H9 (cell line): ENCODE data around the gene MOB3B. TPM values are rescaled to one million over a fixed set of nuclear protein-coding genes. Genes with fewer than 3 reads are reported as not detected.

Experiments
- DNase-seq: peaks from one replicate; pipeline ENCODE4 v3.0.0-alpha.2; 2017
- H2AFZ ChIP-seq: one replicate; pipeline ENCODE4 v1.6.1; 2013; ENCODE audit warnings: mild to moderate bottlenecking, low read length, control low read depth, moderate library complexity
- H2AK5ac ChIP-seq: 2 replicates; pipeline ENCODE4 v1.6.1; 2013; ENCODE audit warnings: low read length, control low read depth, mixed read lengths; ENCODE audit not compliant: insufficient read length
- H2BK120ac ChIP-seq: one replicate; pipeline ENCODE4 v1.6.1; 2013; ENCODE audit warnings: low read depth, mild to moderate bottlenecking, low read length, control low read depth, inconsistent platforms; ENCODE audit not compliant: poor library complexity, severe bottlenecking
- H2BK12ac ChIP-seq: 2 replicates; pipeline ENCODE4 v1.6.1; 2013; ENCODE audit warnings: low read length, control low read depth, mixed read lengths, low read depth; ENCODE audit not compliant: insufficient read length
- H2BK15ac ChIP-seq: 2 replicates; pipeline ENCODE4 v1.6.1; 2013; ENCODE audit warnings: low read depth, low read length, control low read depth
- H2BK20ac ChIP-seq: one replicate; pipeline ENCODE4 v1.6.1; 2013; ENCODE audit warnings: low read depth, mild to moderate bottlenecking, low read length, control low read depth, inconsistent platforms; ENCODE audit not compliant: poor library complexity, severe bottlenecking
- H2BK5ac ChIP-seq: 2 replicates; pipeline ENCODE4 v1.6.1; 2013; ENCODE audit warnings: low read length, control low read depth, mixed read lengths; ENCODE audit not compliant: insufficient read length
- H3K14ac ChIP-seq: 2 replicates; pipeline ENCODE4 v1.6.1; 2013; ENCODE audit warnings: low read length, control low read depth; ENCODE audit not compliant: insufficient read depth
- H3K18ac ChIP-seq: 2 replicates; pipeline ENCODE4 v1.6.1; 2013; ENCODE audit warnings: low read depth, mild to moderate bottlenecking, mixed read lengths, low read length, control low read depth; ENCODE audit not compliant: insufficient read length
- H3K23ac ChIP-seq: 2 replicates; pipeline ENCODE4 v1.6.1; 2013; ENCODE audit warnings: low read length, control low read depth, mixed read lengths, low read depth; ENCODE audit not compliant: insufficient read length
- H3K23me2 ChIP-seq: 2 replicates; pipeline ENCODE4 v1.6.1; 2013; ENCODE audit warnings: low read depth, mild to moderate bottlenecking, mixed read lengths, low read length, control low read depth; ENCODE audit not compliant: insufficient read length, poor library complexity, severe bottlenecking
- H3K27ac ChIP-seq: 2 replicates; pipeline ENCODE4 v1.5.1; 2013; ENCODE audit warnings: low read length, control low read depth, mixed read lengths, low read depth; ENCODE audit not compliant: insufficient read length
- H3K27me3 ChIP-seq: 2 replicates; pipeline ENCODE4 v1.6.1; 2013; ENCODE audit warnings: low read length, control low read depth, inconsistent platforms; ENCODE audit not compliant: insufficient read depth
- H3K4ac ChIP-seq: 2 replicates; pipeline ENCODE4 v1.6.1; 2013; ENCODE audit warnings: low read depth, mild to moderate bottlenecking, control low read depth, inconsistent platforms, low read length, moderate library complexity
- H3K4me1 ChIP-seq: 2 replicates; pipeline ENCODE4 v1.6.1; 2013; ENCODE audit warnings: low read length, control low read depth, inconsistent platforms; ENCODE audit not compliant: insufficient read depth
- H3K4me2 ChIP-seq: 2 replicates; pipeline ENCODE4 v1.6.1; 2013; ENCODE audit warnings: low read length, control low read depth, mixed read lengths; ENCODE audit not compliant: insufficient read length, insufficient read depth
- H3K56ac ChIP-seq: 2 replicates; pipeline ENCODE4 v1.6.1; 2013; ENCODE audit warnings: low read depth, mild to moderate bottlenecking, mixed read lengths, low read length, control low read depth; ENCODE audit not compliant: insufficient read length
- H3K79me1 ChIP-seq: 2 replicates; pipeline ENCODE4 v1.6.1; 2013; ENCODE audit warnings: low read depth, mild to moderate bottlenecking, moderate library complexity, low read length, control low read depth, inconsistent platforms; ENCODE audit not compliant: insufficient read depth, poor library complexity, severe bottlenecking
- H3K79me2 ChIP-seq: 2 replicates; pipeline ENCODE4 v1.6.1; 2013; ENCODE audit warnings: low read length, control low read depth, inconsistent platforms; ENCODE audit not compliant: insufficient read depth
- H3K9ac ChIP-seq: 2 replicates; pipeline ENCODE4 v1.6.1; 2013; ENCODE audit warnings: low read length, control low read depth, mixed read lengths; ENCODE audit not compliant: insufficient read length; ENCODE audit errors: extremely low read depth
- H3K9me3 ChIP-seq: one replicate; pipeline ENCODE4 v1.6.1; 2013; ENCODE audit warnings: low read depth, low read length, inconsistent platforms; ENCODE audit not compliant: control insufficient read depth
- H3T11ph ChIP-seq: one replicate; pipeline ENCODE4 v1.6.1; 2013; ENCODE audit warnings: mild to moderate bottlenecking, low read length, control low read depth, inconsistent platforms
- H4K20me1 ChIP-seq: one replicate; pipeline ENCODE4 v1.6.1; 2013; ENCODE audit not compliant: control insufficient read depth, insufficient read length, insufficient read depth
- H4K5ac ChIP-seq: 2 replicates; pipeline ENCODE4 v1.6.1; 2013; ENCODE audit warnings: low read depth, mild to moderate bottlenecking, mixed read lengths, low read length, control low read depth; ENCODE audit not compliant: insufficient read length
- H4K8ac ChIP-seq: replicated peaks from 2 replicates; pipeline ENCODE4 v1.6.1; 2013; ENCODE audit warnings: low read length, control low read depth, mixed read lengths, low read depth; ENCODE audit not compliant: insufficient read length
- H4K91ac ChIP-seq: 2 replicates; pipeline ENCODE4 v1.6.1; 2013; ENCODE audit warnings: low read depth, mild to moderate bottlenecking, moderate library complexity, mixed read lengths, low read length, control low read depth; ENCODE audit not compliant: insufficient read length
- H3K27ac Mint-ChIP-seq, 3 experiments: 2 replicates in 2 of 3; 3 replicates in 1 of 3; pipeline ENCODE4 v1.8.0; 2020 to 2021; ENCODE audit warnings: mixed read lengths in 3 of 3, mild to moderate bottlenecking in 1 of 3, moderate library complexity in 1 of 3
- H3K27me3 Mint-ChIP-seq: 2 replicates; pipeline ENCODE4 v1.8.0; 2021; ENCODE audit warnings: low read depth, mild to moderate bottlenecking, moderate library complexity, mixed read lengths
- H3K36me3 Mint-ChIP-seq, 3 experiments: 2 replicates in 2 of 3; 3 replicates in 1 of 3; pipeline ENCODE4 v1.8.0; 2020 to 2021; ENCODE audit warnings: low read depth in 3 of 3, mixed read lengths in 3 of 3; ENCODE audit not compliant: insufficient read depth in 1 of 3
- H3K4me1 Mint-ChIP-seq, 2 experiments: 2 replicates each; pipeline ENCODE4 v1.8.0; 2020; ENCODE audit warnings: mixed read lengths in 2 of 2
- H3K4me3 Mint-ChIP-seq, 2 experiments: 2 replicates in 1 of 2; 3 replicates in 1 of 2; pipeline ENCODE4 v1.8.0; 2020 to 2021; ENCODE audit warnings: mild to moderate bottlenecking in 2 of 2, mixed read lengths in 2 of 2, moderate library complexity in 1 of 2
- H3K9me3 Mint-ChIP-seq, 2 experiments: 2 replicates in 1 of 2; 3 replicates in 1 of 2; pipeline ENCODE4 v1.8.0; 2020; ENCODE audit warnings: mild to moderate bottlenecking in 2 of 2, mixed read lengths in 2 of 2, moderate library complexity in 1 of 2
- WGBS: extraction: QIAGEN DNeasy Blood & Tissue Kit; methylation state at CpG from one replicate; pipeline ENCODE4 v1.1.7; 2013; ENCODE audit warnings: missing lambda C conversion rate, low lambda C conversion rate, mixed read lengths; ENCODE audit not compliant: insufficient read length; ENCODE audit errors: extremely low coverage; 5-methylcytosine and 5-hydroxymethylcytosine counted together
- total RNA-seq: library from RNA; stranded (reverse); gene quantifications from 2 replicates; pipeline ENCODE4 v1.2.1, GENCODE V29; 2021
- TF ChIP-seq, protein P1 (sequence below): fragments of 200-600 bp; sonication (generic); conservative IDR thresholded peaks from 3 replicates; pipeline ENCODE4 v1.8.0; 2021; ENCODE audit warnings: antibody characterized with exemption, mild to moderate bottlenecking

Gene MOB3B
- total RNA-seq, 1 experiment from 2014 or later: 9.8 TPM

DNA sequence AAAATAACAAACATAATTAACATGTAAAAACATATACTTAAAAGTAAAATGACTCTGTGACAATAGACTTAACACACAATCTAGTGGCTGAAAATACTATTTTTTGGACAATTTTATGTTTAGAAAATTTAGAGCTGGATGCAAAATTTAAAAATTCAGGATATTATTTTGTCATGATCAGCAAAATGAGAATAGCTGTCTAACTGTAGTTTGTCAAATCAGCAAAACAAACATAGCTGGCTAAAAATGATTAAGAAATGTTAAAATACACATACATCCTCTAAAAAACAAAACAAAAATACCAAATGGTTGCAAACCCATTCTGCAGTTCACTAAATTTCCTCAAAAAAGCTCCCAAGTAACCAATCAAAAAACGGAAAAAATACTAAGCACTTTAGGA is 25.1 kb upstream of the MOB3B start:
- H2AK5ac ChIP-seq: no peak overlapping the region
- no peak overlapping the region for H3K23ac ChIP-seq
- H3K4me3 Mint-ChIP-seq: no peak overlapping the region
- H3K36me3 Mint-ChIP-seq: peaks cover 2 to 48% (median 37%) of the 10 kb centered on the region in 3 experiments; a peak in 5 of 7 replicates
- no peak overlapping the region for H3K27ac ChIP-seq
- no peak overlapping the region for H2BK12ac ChIP-seq
- no peak overlapping the region for H3K56ac ChIP-seq
- no peaks in the 10 kb centered on the region for H3K79me1 ChIP-seq
- H3K23me2 ChIP-seq: no peaks in the 10 kb centered on the region
- H2BK20ac ChIP-seq: no peak overlapping the region
- TF ChIP-seq, protein P1, sequence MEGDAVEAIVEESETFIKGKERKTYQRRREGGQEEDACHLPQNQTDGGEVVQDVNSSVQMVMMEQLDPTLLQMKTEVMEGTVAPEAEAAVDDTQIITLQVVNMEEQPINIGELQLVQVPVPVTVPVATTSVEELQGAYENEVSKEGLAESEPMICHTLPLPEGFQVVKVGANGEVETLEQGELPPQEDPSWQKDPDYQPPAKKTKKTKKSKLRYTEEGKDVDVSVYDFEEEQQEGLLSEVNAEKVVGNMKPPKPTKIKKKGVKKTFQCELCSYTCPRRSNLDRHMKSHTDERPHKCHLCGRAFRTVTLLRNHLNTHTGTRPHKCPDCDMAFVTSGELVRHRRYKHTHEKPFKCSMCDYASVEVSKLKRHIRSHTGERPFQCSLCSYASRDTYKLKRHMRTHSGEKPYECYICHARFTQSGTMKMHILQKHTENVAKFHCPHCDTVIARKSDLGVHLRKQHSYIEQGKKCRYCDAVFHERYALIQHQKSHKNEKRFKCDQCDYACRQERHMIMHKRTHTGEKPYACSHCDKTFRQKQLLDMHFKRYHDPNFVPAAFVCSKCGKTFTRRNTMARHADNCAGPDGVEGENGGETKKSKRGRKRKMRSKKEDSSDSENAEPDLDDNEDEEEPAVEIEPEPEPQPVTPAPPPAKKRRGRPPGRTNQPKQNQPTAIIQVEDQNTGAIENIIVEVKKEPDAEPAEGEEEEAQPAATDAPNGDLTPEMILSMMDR: no peak
- H3K4ac ChIP-seq: no peak overlapping the region
- no peak overlapping the region for H2AFZ ChIP-seq
- no peak overlapping the region for H4K5ac ChIP-seq
- DNase-seq: no peak
- no peak overlapping the region for H2BK120ac ChIP-seq
- no peak overlapping the region for H4K8ac ChIP-seq
- no peaks in the 10 kb centered on the region for H4K20me1 ChIP-seq
- no peaks in the 10 kb centered on the region for H3K4me1 ChIP-seq
- H3K9ac ChIP-seq: no peak overlapping the region
- H3K14ac ChIP-seq: no peak overlapping the region
- H3K4me1 Mint-ChIP-seq: no peaks in the 10 kb centered on the region
- H3K18ac ChIP-seq: no peak overlapping the region
- no peak overlapping the region for H3K4me2 ChIP-seq
- H3K27me3 Mint-ChIP-seq: no peaks in the 10 kb centered on the region
- H3K27me3 ChIP-seq: no peaks in the 10 kb centered on the region
- no peak overlapping the region for H2BK15ac ChIP-seq
- no peak overlapping the region for H3T11ph ChIP-seq
- WGBS: no CpG with 5 or more reads among the region's 1 CpG
- no peak overlapping the region for H4K91ac ChIP-seq
- no peak overlapping the region for H3K27ac Mint-ChIP-seq
- no peaks in the 10 kb centered on the region for H3K9me3 Mint-ChIP-seq
- H3K79me2 ChIP-seq: no peaks in the 10 kb centered on the region
- no peak overlapping the region for H2BK5ac ChIP-seq
- H3K9me3 ChIP-seq: no peaks in the 10 kb centered on the region
